ENCODE data around the gene EWSR1.

EWSR1 gene

GRCh38 chr22:29251981-29252911 lies 15.8 kb upstream of the EWSR1 start:
- DNase-seq, result no peak

- no peak for DNase-seq
Measured at GRCh38 chr22:29253561-29254285, 14.3 kb upstream of the EWSR1 start.

DNA sequence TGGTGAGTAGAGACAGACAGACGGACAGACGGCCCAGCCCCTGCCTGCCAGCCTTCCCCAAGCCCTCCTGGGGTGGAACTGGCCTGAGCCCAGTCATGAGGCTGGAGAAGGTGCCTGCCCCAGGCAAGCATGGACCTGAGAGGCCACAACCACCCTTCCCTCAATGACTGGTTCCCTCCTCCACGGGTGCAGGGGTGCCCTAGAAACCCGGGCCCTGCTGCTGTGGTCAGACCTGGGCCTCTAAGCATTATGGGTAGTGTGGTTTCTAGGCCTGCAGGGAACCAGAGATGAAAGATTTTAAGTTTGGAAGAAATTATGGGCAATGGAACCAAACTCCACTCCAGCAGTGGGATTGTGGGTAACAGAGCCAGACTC lies 13.8 kb upstream of the EWSR1 start:
- no peak for DNase-seq

DNA sequence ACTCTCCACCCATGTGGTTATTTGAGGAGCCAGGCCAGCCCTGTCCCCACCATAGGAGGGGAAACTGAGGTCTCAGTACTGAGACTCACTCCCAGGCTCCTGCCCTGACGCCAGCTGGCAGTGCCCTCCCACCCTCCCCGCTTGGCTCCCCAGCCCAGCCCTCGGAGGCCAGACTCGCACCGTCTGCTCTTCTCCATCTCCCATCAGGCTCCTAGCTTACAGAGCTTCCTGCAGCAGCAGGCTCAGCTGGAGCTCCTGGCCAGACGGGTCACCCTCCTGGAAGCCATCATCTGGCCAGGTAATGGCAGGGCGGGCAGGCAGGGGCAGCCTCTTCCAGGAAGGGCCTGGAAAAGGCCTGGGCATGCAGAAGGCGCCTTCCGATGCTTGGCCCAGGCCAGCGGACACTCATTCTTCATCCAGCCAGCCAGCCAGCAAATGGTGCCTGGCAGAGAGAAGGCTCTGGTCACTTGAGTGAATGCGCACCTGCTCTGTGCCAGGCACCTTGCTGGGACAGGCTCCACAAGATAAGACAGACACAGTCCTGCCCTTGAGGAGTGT lies 12.9 kb upstream of the EWSR1 start:
- no peak for DNase-seq

DNA sequence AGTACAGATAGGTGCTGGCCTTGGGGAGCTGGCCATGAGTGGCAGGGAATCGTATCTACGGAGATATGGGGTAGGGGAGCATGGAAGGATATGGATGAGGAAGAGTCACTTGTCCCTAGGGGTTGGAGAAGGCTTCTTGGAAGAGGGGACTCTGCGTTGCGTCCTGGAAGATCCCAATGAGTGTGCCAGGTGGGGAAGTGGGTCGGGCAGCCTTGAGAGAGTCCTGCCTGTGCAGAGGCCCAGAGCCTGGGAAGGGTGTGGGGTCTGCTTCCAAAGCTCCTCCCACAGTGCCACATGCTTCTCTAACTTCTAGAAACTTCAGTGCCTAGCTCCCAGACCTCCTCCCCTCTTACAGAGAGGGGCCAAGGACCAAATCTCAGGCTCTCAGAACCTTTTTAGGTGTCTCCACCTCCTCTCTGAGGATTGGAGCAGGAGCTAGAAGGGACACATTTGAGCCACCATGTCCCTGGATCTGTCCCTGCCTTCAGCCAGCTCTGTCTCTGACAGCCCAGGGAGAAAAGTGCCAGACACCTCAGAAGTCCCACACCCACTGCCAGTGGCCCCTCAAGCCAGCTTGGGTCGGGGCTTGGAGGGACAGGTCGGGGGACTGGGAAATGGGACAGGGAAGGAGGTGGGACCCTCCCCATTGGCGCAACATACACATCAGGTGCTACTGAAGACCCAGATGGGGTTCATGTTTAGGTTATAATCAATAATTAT lies 11.3 kb upstream of the EWSR1 start:
- DNase-seq, result no peak

GRCh38 chr22:29257751-29258181 lies 10.3 kb upstream of the EWSR1 start:
- DNase-seq, result no peak

GRCh38 chr22:29258407-29259252 lies 9.4 kb upstream of the EWSR1 start:
- DNase-seq, result no peak

- DNase-seq, result no peak
Measured at GRCh38 chr22:29259253-29259899, 8.7 kb upstream of the EWSR1 start.

DNA sequence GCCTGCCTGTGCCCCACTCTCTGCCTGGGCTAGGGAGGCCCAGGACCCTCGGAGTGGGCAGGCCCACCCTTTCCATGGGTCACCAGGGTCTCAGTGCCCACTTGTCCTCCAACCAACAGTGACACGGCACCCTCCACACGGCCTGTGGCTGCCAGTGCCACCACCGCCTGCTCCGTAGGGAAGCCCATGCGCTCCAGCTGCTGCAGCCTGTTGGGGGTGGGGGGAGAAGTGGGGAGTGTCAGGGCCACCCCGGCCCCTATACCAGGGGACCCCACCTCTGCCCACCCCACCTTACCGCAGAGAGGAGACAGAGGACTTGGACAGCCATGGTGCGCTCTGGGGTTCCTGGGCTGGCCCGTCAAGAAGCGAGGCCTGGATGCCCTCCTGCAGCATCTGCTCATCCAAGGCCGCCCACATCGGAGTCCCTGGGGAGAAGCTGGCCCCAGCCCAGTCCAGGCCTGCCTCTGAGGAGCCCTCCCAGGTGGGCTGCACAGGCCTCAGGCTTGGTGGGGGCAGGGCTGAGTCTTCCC lies 8.0 kb upstream of the EWSR1 start:
- DNase-seq, result no peak

GRCh38 chr22:29260601-29261315 lies 7.3 kb upstream of the EWSR1 start:
- DNase-seq, result no peak

- DNase-seq, result no peak
Measured at GRCh38 chr22:29263791-29264276, 4.2 kb upstream of the EWSR1 start.

- DNase-seq, result no peak
Measured at GRCh38 chr22:29265305-29265704, 2.8 kb upstream of the EWSR1 start.

GRCh38 chr22:29265929-29266328 lies 2.1 kb upstream of the EWSR1 start:
- DNase-seq, result no peak

DNA sequence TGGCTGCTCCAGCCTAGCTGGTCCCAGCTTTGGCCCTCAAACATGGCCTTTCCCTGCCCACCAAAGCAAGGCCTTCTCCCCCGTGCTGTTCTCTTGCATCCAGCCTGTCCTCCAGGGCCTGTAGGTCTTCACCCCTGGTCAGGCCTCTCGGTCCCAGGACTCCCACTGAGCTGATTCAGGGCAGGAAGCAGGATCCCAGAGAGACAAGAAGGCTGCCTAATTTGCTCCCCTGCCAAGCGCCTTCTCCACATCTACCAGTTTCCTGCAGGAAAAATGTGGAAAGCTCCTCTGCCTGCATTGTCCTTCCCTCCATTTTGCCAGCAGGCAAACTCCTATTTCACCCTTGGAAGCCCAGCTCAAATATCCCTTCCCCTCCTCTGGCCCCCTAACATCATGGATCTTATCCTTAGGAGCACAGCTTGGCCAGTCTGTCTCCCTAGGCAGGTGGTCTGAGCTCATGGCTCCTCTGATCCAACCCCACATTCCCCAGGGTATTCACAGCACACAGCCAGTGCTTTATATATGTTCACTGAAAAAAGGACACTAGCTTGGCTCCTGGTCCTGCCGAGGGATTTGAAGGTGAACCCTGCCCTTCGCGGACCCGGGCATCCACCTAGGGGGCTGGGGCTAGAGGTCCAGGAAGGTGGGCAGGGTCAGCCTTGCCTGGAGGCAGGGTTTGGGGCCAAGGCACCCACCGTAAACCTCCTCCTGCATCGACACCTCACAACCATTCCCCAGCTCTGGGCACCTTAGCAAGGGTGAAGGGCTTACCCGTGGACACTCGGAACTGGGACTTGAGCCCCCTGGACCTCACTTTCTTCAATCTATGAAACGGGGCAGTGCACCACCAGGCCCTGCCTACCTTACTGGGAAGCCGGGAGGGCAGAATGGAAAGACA lies 1.3 kb upstream of the EWSR1 start:
- DNase-seq, result no peak

DNA sequence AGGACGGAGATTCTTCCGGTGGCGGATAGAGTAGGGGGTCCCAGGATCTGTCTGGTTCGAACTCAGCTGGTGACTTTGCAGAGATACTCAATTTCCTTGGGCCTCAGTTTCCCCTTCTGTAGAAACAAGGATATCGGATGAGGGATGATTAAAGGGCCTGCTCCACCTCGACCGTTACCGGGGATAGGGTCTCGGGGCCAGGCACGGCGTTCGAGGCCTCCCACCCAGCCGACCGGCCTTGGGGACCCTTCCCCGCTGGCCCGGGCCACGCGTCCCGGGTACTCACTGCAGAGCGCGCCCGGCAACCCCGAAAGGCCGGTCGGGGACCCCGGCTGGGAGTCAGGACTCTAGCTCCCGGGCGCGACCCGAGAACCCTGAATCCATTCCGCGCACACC lies 608 bp upstream of the EWSR1 start:
- no peak for DNase-seq

DNA sequence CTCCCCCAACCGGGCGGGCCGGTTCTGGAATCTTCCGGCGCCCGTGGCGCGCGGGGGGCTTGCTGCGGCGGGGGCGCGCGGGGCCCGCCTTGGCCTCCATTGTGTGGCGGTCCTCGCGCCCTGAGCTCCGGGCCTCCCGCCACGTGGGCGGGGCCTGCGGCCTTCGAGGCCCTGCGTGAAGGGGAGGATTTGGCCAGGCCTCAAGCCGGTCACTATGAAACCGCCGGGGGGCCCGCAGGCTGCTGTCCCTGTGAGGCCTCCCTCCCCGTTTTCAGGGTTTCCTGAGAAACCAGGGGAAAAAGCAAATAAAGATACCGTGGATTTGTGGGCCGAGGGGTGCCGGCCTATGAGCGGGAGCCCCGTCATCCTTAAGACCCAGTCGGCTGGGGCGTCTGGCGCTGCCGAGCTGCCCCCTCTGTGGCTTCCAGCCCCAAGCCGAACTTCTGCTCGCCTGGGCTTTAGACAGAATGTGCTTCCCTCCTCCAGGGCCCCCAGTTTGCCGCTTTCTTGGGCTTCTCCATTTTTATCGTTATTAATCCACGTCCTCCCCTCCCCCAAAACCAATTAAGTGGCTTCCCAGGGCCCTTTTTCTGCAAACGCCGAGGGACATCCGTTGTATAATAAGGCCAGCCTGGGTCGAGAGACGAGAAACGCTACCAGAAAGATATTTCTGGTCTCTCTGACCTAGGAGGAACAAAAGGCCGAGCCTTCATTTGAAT lies 602 bp downstream of the EWSR1 start:
- no peak for DNase-seq

DNA sequence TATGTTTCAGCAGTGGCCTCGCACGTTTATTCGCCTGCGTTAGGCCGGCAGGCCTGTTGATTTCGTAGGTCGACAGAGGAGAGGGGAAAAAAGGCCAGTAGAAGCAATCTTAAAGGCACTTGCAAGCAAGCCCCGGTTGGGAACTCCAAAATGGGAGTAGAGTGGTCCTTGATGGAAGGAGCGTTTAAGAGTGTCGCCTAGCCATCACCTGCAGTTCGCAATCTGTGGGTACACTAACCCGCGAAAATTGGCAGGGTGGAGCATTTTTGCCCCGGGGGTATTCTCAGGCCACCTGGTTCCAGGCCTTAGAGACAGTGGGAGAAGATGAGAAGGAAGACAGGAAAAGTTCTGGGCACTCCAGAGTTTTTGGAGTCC lies 1.1 kb downstream of the EWSR1 start:
- no peak for DNase-seq

DNA sequence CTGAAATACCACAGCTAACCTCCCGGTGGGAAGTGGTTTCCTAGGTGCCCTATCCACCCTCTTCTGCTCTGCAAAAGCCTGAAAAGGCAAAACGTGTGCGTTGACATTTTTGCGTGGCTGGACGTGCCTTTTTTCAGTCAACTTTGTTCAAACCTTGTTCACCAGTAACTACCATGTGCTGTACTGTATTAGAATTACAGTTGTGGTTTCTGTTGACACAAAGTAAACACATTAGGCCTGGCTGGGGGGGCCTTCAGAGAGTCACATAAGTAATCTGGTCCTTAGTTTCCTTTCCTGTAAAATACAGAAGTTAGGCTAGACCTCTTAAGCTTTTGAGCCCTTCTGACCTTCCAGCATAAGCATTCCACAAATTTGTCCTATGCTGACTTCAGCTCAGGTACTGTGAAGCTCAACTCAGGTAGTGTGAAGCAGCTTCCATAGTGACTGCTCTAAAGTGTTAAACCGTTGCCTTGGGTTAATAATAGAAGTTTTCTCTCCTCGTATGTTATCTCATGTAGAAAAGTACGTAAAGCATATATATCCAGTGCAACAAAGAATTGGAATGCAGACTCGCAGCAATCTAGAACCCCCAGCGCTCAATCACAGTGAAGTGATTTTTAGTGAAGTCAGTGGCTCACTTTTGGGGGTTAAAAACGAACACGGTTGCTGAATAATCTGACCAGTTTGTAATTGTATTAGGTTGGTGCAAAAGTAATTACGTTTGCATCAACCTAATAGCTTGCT lies 1.8 kb downstream of the EWSR1 start:
- no peak for DNase-seq
